HCT116 (cell line): ENCODE results near the gene DISP2. TPM values are rescaled to one million over a fixed set of nuclear protein-coding genes. Genes with fewer than 3 reads are reported as not detected.

ENCODE experiments used
- ATAC-seq: fragments of 200-7000 bp; cut with Tn5 transposase; 2 replicates; pipeline ENCODE4 v1.9.1; 2020; ENCODE audit warnings: mild to moderate bottlenecking, moderate library complexity
- BruUV-seq: library from RNA; stranded (reverse); fragments of 400-500 nt; replicated peaks from 2 replicates; lab custom pipeline; 2021; lab: Mats Ljungman, UMichigan
- CTCF ChIA-PET: fragments of 300-600 bp; sonication (Branson Sonifier 250); formaldehyde crosslinking; loops from one replicate; lab custom pipeline; 2021; ENCODE audit warnings: antibody characterized with exemption; lab: Charles Lee
- POLR2A ChIA-PET: fragments of 300-600, 350-600 bp; sonication (Branson Sonifier 250); formaldehyde crosslinking; loops from one replicate; lab custom pipeline; 2021; ENCODE audit warnings: antibody characterized with exemption; lab: Charles Lee
- RAD21 ChIA-PET, 2 experiments: fragments of 300-600 bp; sonication (Branson Sonifier 250); formaldehyde crosslinking; loops; one replicate each; lab custom pipeline; 2023; ENCODE audit warnings: low total read pairs in 2 of 2; ENCODE audit not compliant: uncharacterized antibody in 2 of 2, unreplicated experiment in 2 of 2, low non-redundant PET in 1 of 2; lab: Charles Lee
- DNase-seq: peaks from one replicate; pipeline ENCODE4 v3.0.0-alpha.2; 2010; ENCODE audit warnings: low read depth, low spot score
- H2AFZ ChIP-seq: fragments of 200-600 bp; shearing (Covaris generic), sonication (generic); 2 replicates; pipeline ENCODE4 v1.6.1; 2017; ENCODE audit warnings: low read depth, mixed run types, mixed read lengths, antibody characterized with exemption, low read length; ENCODE audit not compliant: poor library complexity, severe bottlenecking
- H3K27ac ChIP-seq: 2 replicates; pipeline ENCODE4 v1.5.1; 2012; ENCODE audit warnings: low read depth, low read length
- H3K27me3 ChIP-seq: fragments of 200-600 bp; sonication (generic); 2 replicates; pipeline ENCODE4 v1.6.1; 2016; ENCODE audit warnings: mixed run types, low read length, mixed read lengths; ENCODE audit not compliant: insufficient read depth
- H3K36me3 ChIP-seq, 2 experiments: fragments of 200-500 bp in 1 of 2; fragments of 200-600 bp in 1 of 2; sonication (Bioruptor generic) in 1 of 2; sonication (generic) in 1 of 2; 2 replicates each; pipeline versions ENCODE4 v1.5.1 to v1.6.1; 2014 to 2016; ENCODE audit warnings: low read length in 2 of 2, inconsistent platforms in 1 of 2, mixed read lengths in 1 of 2, mixed run types in 1 of 2; ENCODE audit not compliant: insufficient read depth in 2 of 2, control insufficient read depth in 1 of 2
- H3K4me1 ChIP-seq, 2 experiments: fragments of 200-600 bp in 1 of 2; sonication (generic) in 1 of 2; 2 replicates each; pipeline versions ENCODE4 v1.5.1 to v1.6.1; 2012 to 2017; ENCODE audit warnings: low read length in 2 of 2, inconsistent platforms in 1 of 2, mild to moderate bottlenecking in 1 of 2, mixed read lengths in 1 of 2, mixed run types in 1 of 2, moderate library complexity in 1 of 2; ENCODE audit not compliant: insufficient read depth in 2 of 2, control insufficient read depth in 1 of 2
- H3K4me2 ChIP-seq: fragments of 200-600 bp; sonication (generic); 2 replicates; pipeline ENCODE4 v1.6.1; 2017; ENCODE audit warnings: mixed run types, low read length, mixed read lengths
- H3K4me3 ChIP-seq, 2 experiments: fragments of 200-600 bp in 1 of 2; sonication (generic) in 1 of 2; replicated peaks in 1 of 2; 2 replicates each; pipeline ENCODE4 v1.5.1; 2011 to 2016; ENCODE audit warnings: low read length in 2 of 2, control low read depth in 1 of 2, low read depth in 1 of 2, mild to moderate bottlenecking in 1 of 2, mixed read lengths in 1 of 2, mixed run types in 1 of 2
- H3K79me2 ChIP-seq: fragments of 200-600 bp; sonication (generic); 2 replicates; pipeline ENCODE4 v1.6.1; 2017; ENCODE audit warnings: mild to moderate bottlenecking, mixed run types, low read length, moderate library complexity, mixed read lengths; ENCODE audit not compliant: insufficient read depth
- H3K9ac ChIP-seq: fragments of 200-600 bp; sonication (generic); 2 replicates; pipeline ENCODE4 v1.6.1; 2016; ENCODE audit warnings: low read length, mixed read lengths
- H3K9me2 ChIP-seq: fragments of 200-600 bp; sonication (generic), shearing (Covaris generic); 2 replicates; pipeline ENCODE4 v1.6.1; 2017; ENCODE audit warnings: mixed run types, mild to moderate bottlenecking, moderate library complexity; ENCODE audit not compliant: insufficient read depth
- H3K9me3 ChIP-seq, 2 experiments: fragments of 200-500 bp in 1 of 2; fragments of 200-600 bp in 1 of 2; sonication (Bioruptor generic) in 1 of 2; sonication (generic) in 1 of 2; 2 replicates each; pipeline ENCODE4 v1.6.1; 2014 to 2017; ENCODE audit warnings: low read length in 2 of 2, mixed read lengths in 2 of 2, inconsistent platforms in 1 of 2, low read depth in 1 of 2, mild to moderate bottlenecking in 1 of 2, mixed run types in 1 of 2, moderate library complexity in 1 of 2; ENCODE audit not compliant: control insufficient read depth in 1 of 2, insufficient read depth in 1 of 2
- H4K20me1 ChIP-seq: fragments of 200-600 bp; sonication (generic), shearing (Covaris generic); 2 replicates; pipeline ENCODE4 v1.6.1; 2017; ENCODE audit warnings: mixed run types, mild to moderate bottlenecking, moderate library complexity; ENCODE audit not compliant: insufficient read depth
- CEBPB ChIP-seq: IDR thresholded peaks from 2 replicates; pipeline ENCODE4 v1.6.1; 2012; ENCODE audit warnings: low read depth
- CTCF ChIP-seq, 3 experiments: fragments of 200-600 bp in 1 of 3; sonication (generic) in 1 of 3; IDR thresholded peaks in 2 of 3; conservative IDR thresholded peaks in 1 of 3; 2 replicates each; pipeline ENCODE4 v1.5.1; 2012 to 2017; ENCODE audit warnings: low read depth in 2 of 3, low read length in 2 of 3, antibody characterized with exemption in 1 of 3, borderline replicate concordance in 1 of 3, control low read depth in 1 of 3, mild to moderate bottlenecking in 1 of 3, mixed read lengths in 1 of 3, mixed run types in 1 of 3, moderate library complexity in 1 of 3; ENCODE audit not compliant: insufficient read depth in 1 of 3
- EGR1 ChIP-seq: IDR thresholded peaks from 2 replicates; pipeline ENCODE4 v1.6.1; 2012; ENCODE audit warnings: low read depth
- ELF1 ChIP-seq: IDR thresholded peaks from 2 replicates; pipeline ENCODE4 v1.6.1; 2012; ENCODE audit warnings: low read depth, borderline replicate concordance
- EZH2 ChIP-seq: fragments of 200-600 bp; sonication (generic); IDR thresholded peaks from 2 replicates; pipeline ENCODE4 v1.6.1; 2017; ENCODE audit warnings: antibody characterized with exemption, mixed run types
- EZH2phosphoT487 ChIP-seq: fragments of 200-600 bp; IDR thresholded peaks from 2 replicates; pipeline ENCODE4 v1.6.1; 2018; ENCODE audit warnings: antibody characterized with exemption, borderline replicate concordance
- FOSL1 ChIP-seq: IDR thresholded peaks from 2 replicates; pipeline ENCODE4 v1.6.1; 2012; ENCODE audit warnings: low read depth
- JUND ChIP-seq: IDR thresholded peaks from 2 replicates; pipeline ENCODE4 v1.6.1; 2012
- POLR2AphosphoS5 ChIP-seq: IDR thresholded peaks from 2 replicates; pipeline ENCODE4 v1.6.1; 2011; ENCODE audit warnings: mild to moderate bottlenecking, low read depth, low read length, moderate library complexity
- SP1 ChIP-seq: IDR thresholded peaks from 2 replicates; pipeline ENCODE4 v1.6.1; 2012; ENCODE audit warnings: low read depth
- YY1 ChIP-seq: IDR thresholded peaks from 2 replicates; pipeline ENCODE4 v1.6.1; 2011; ENCODE audit warnings: low read length, low read depth, moderate library complexity, mild to moderate bottlenecking; ENCODE audit not compliant: insufficient replicate concordance; ENCODE audit errors: extremely low read depth
- intact Hi-C: fragments of 100-400 bp; cut with micrococcal nuclease; formaldehyde crosslinking; loops from 2 replicates; pipeline ENCODE4 v1.10.0; 2022
- total RNA-seq: library from RNA; stranded (reverse); gene quantifications from one replicate; pipeline ENCODE4 v1.2.1, GENCODE V29; 2021; ENCODE audit not compliant: unreplicated experiment
- TF ChIP-seq, protein P1 (sequence below): IDR thresholded peaks from 2 replicates; pipeline ENCODE4 v1.6.1; 2011; ENCODE audit warnings: mild to moderate bottlenecking, low read length, moderate library complexity; ENCODE audit not compliant: insufficient replicate concordance; ENCODE audit errors: extremely low read depth
- TF ChIP-seq, protein P2 (sequence below): IDR thresholded peaks from 2 replicates; pipeline ENCODE4 v1.6.1; 2012

DISP2 gene
- total RNA-seq, 1 experiment from 2014 or later: 3.3 TPM

DNA sequence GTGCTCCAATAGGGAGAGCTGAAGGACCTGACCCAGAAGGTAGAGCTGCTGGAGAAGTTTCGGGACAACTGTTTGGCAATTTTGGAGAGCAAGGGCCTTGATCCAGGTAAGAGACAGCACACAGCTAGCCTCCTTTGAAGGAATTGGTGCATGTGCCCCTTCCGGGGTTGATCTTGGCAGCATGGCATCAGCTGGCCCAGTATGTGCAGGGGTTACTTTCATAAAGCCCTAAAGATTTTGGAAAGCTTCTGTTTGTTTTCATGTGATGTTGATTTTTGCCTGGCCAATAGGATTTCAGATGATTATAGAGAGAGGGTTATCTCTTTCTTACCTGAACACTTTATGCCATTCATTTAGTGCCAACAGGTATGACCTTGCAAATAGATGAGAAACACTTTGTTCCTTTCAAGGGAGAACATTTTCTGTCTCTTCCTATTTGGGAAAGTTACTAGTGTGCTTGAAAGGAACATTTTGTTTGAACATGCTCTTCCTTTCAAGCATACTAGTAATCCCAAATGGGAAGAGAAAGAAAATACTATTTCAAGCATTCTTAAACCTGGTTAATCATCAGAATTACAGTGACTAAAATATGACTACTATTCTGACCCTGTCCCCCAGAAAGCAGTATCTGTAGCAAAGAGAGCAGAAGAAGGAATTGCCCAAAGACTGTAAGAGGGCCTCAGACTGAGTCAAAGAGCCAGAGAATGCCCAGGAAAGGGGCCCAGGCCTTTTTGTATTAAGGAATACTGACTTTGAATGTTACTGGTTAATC is 32.0 kb downstream of the DISP2 start:
- DNase-seq (no peak), ATAC-seq (no peak)
- Histone ChIP-seq H3K4me1 (no peaks in the 10 kb centered on the region), H2AFZ (no peak overlapping the region), H3K79me2 (peaks cover 22% of the 10 kb centered on the region), H3K9me2 (no peaks in the 10 kb centered on the region), H3K36me3 (peaks cover 59 to 70% of the 10 kb centered on the region in 2 experiments), H3K9me3 (no peaks in the 10 kb centered on the region), H3K27me3 (no peaks in the 10 kb centered on the region), H3K4me2 (no peak overlapping the region), H3K4me3 (no peak overlapping the region), H3K9ac (no peak overlapping the region), H3K27ac (no peak overlapping the region), H4K20me1 (no peaks in the 10 kb centered on the region)
- POLR2A ChIA-PET: interaction anchor here (1.2 kb wide), 1 partner anchor 10 kb away, joined by 4 read pairs; no protein-coding TSS in a partner anchor
- CTCF ChIA-PET: no interaction called here
- RAD21 ChIA-PET: interaction anchor here in 1 of 2 experiments (0.5 kb wide), 1 partner anchor 1357 kb away, joined by 4 read pairs; no protein-coding TSS in a partner anchor
- no peak for TF ChIP-seq EGR1
- no TSS peak for BruUV-seq
- intact Hi-C loops: no loop called here

- intact Hi-C loops: no loop called here
- no peak for DNase-seq
Observed at GRCh38 chr15:40392986-40393948, 35.2 kb downstream of the DISP2 start.

More at GRCh38 chr15:40392986-40393948, 35.2 kb downstream of the DISP2 start:
- no peak overlapping the region for H3K9ac ChIP-seq
- no peaks in the 10 kb centered on the region for H3K79me2 ChIP-seq
- ChIA-PET POLR2A (no interaction called here), CTCF (no interaction called here), RAD21 (no interaction called here)
- H2AFZ ChIP-seq: no peak overlapping the region
- H3K9me2 ChIP-seq: no peaks in the 10 kb centered on the region
- H3K27me3 ChIP-seq: no peaks in the 10 kb centered on the region
- H3K4me2 ChIP-seq: no peak overlapping the region
- no peak for ATAC-seq
- no peak overlapping the region for H3K4me3 ChIP-seq
- no peaks in the 10 kb centered on the region for H3K4me1 ChIP-seq
- H3K36me3 ChIP-seq: peaks cover 40 to 42% of the 10 kb centered on the region in 2 experiments
- TSS peak; percentile 21 for BruUV-seq
- no peak overlapping the region for H3K27ac ChIP-seq
- H4K20me1 ChIP-seq: no peaks in the 10 kb centered on the region
- TF ChIP-seq YY1 (no peak), CEBPB (no peak), JUND (no peak), SP1 (no peak), EZH2 (no peak), EZH2phosphoT487 (no peak), ELF1 (no peak), FOSL1 (no peak), POLR2AphosphoS5 (no peak), CTCF (IDR thresholded peaks at IDR 0.05 in 2 of 3, conservative IDR thresholded peaks at IDR 0.05 in 1 of 3; ENCODE audit: borderline replicate concordance in 1 of 3, insufficient read depth in 1 of 3, low read depth in 2 of 3, low read length in 2 of 3) (no peak)
- TF ChIP-seq, protein P1, sequence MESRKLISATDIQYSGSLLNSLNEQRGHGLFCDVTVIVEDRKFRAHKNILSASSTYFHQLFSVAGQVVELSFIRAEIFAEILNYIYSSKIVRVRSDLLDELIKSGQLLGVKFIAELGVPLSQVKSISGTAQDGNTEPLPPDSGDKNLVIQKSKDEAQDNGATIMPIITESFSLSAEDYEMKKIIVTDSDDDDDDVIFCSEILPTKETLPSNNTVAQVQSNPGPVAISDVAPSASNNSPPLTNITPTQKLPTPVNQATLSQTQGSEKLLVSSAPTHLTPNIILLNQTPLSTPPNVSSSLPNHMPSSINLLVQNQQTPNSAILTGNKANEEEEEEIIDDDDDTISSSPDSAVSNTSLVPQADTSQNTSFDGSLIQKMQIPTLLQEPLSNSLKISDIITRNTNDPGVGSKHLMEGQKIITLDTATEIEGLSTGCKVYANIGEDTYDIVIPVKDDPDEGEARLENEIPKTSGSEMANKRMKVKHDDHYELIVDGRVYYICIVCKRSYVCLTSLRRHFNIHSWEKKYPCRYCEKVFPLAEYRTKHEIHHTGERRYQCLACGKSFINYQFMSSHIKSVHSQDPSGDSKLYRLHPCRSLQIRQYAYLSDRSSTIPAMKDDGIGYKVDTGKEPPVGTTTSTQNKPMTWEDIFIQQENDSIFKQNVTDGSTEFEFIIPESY: no peak
- TF ChIP-seq, protein P2, sequence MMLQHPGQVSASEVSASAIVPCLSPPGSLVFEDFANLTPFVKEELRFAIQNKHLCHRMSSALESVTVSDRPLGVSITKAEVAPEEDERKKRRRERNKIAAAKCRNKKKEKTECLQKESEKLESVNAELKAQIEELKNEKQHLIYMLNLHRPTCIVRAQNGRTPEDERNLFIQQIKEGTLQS: no peak
- no peaks in the 10 kb centered on the region for H3K9me3 ChIP-seq
